ENCODE measurements around the gene MBIP.

MBIP gene

GRCh38 chr14:36306836-36307235 is 13.6 kb downstream of the MBIP start:
- Histone ChIP-seq H4K20me1 (ENCODE audit: low read depth, low read length) (no peaks in the 10 kb centered on the region), H3K9ac (ENCODE audit: low read length) (no peak overlapping the region), H3K36me3 (ENCODE audit: low read length) (peaks cover 36% of the 10 kb centered on the region; the same call in 1 of the 2 replicates), H3K4me2 (ENCODE audit: low read depth, low read length, poor library complexity, severe bottlenecking) (no peak overlapping the region), H3K79me2 (ENCODE audit: insufficient read depth, low read length) (no peaks in the 10 kb centered on the region), H3K9me2 (replicated peaks; ENCODE audit: insufficient read depth, low read length) (no peaks in the 10 kb centered on the region), H3K27ac (ENCODE audit: low read depth, low read length) (no peak overlapping the region), H3K9me3 (ENCODE audit: insufficient read depth, low read length) (no peaks in the 10 kb centered on the region), H3F3A (ENCODE audit: insufficient read depth) (no peaks in the 10 kb centered on the region), H2AFZ (ENCODE audit: low read depth, low read length, severe bottlenecking) (no peak overlapping the region), H3K4me3 (ENCODE audit: insufficient read depth, low read length, poor library complexity, severe bottlenecking) (no peak overlapping the region), H3K27me3 (ENCODE audit: low read length) (no peaks in the 10 kb centered on the region)
- no peak for TF ChIP-seq EZH2phosphoT487 (conservative IDR thresholded peaks at IDR 0.05; ENCODE audit: low read length)
- TF ChIP-seq, protein P1, sequence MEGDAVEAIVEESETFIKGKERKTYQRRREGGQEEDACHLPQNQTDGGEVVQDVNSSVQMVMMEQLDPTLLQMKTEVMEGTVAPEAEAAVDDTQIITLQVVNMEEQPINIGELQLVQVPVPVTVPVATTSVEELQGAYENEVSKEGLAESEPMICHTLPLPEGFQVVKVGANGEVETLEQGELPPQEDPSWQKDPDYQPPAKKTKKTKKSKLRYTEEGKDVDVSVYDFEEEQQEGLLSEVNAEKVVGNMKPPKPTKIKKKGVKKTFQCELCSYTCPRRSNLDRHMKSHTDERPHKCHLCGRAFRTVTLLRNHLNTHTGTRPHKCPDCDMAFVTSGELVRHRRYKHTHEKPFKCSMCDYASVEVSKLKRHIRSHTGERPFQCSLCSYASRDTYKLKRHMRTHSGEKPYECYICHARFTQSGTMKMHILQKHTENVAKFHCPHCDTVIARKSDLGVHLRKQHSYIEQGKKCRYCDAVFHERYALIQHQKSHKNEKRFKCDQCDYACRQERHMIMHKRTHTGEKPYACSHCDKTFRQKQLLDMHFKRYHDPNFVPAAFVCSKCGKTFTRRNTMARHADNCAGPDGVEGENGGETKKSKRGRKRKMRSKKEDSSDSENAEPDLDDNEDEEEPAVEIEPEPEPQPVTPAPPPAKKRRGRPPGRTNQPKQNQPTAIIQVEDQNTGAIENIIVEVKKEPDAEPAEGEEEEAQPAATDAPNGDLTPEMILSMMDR (IDR thresholded peaks at IDR 0.05; ENCODE audit: insufficient read depth, low read length, poor library complexity, severe bottlenecking) = no peak

GRCh38 chr14:36304895-36305294 is 15.5 kb downstream of the MBIP start:
- no peak for TF ChIP-seq EZH2phosphoT487 (conservative IDR thresholded peaks at IDR 0.05; ENCODE audit: low read length)
- TF ChIP-seq, protein P1 (IDR thresholded peaks at IDR 0.05; ENCODE audit: insufficient read depth, low read length, poor library complexity, severe bottlenecking) = no peak
- Histone ChIP-seq H3K36me3 (ENCODE audit: low read length) (peaks cover 22% of the 10 kb centered on the region; the same call in 1 of the 2 replicates), H3F3A (ENCODE audit: insufficient read depth) (no peaks in the 10 kb centered on the region), H3K4me3 (ENCODE audit: insufficient read depth, low read length, poor library complexity, severe bottlenecking) (no peak overlapping the region), H3K27ac (ENCODE audit: low read depth, low read length) (no peak overlapping the region), H3K9me2 (replicated peaks; ENCODE audit: insufficient read depth, low read length) (no peaks in the 10 kb centered on the region), H3K9me3 (ENCODE audit: insufficient read depth, low read length) (no peaks in the 10 kb centered on the region), H3K79me2 (ENCODE audit: insufficient read depth, low read length) (no peaks in the 10 kb centered on the region), H3K4me2 (ENCODE audit: low read depth, low read length, poor library complexity, severe bottlenecking) (no peak overlapping the region), H3K9ac (ENCODE audit: low read length) (no peak overlapping the region), H2AFZ (ENCODE audit: low read depth, low read length, severe bottlenecking) (no peak overlapping the region), H4K20me1 (ENCODE audit: low read depth, low read length) (no peaks in the 10 kb centered on the region), H3K27me3 (ENCODE audit: low read length) (no peaks in the 10 kb centered on the region)

DNA sequence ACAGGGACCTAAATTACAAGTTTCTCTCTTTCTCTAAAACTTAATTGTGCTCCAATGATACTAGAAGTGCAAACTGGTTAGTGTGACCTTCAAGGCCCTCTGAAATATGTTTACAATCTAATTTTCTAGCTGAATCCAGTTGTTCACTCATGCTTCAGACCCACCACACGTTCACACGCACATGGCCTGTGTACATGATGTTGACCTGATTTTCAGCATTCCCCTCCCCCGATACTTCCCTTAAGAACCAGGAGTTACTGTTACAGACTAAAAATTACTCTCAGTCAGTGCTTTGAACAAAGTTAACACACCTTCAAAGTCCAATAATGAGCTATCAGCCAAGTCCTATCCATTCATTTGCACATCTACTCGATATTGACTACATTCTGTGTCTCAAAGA is 16.5 kb downstream of the MBIP start:
- Histone ChIP-seq H3K79me2 (ENCODE audit: insufficient read depth, low read length) (no peaks in the 10 kb centered on the region), H3K4me3 (ENCODE audit: insufficient read depth, low read length, poor library complexity, severe bottlenecking) (no peak overlapping the region), H3K27me3 (ENCODE audit: low read length) (no peaks in the 10 kb centered on the region), H3K9me3 (ENCODE audit: insufficient read depth, low read length) (no peaks in the 10 kb centered on the region), H3K9ac (ENCODE audit: low read length) (no peak overlapping the region), H3K36me3 (ENCODE audit: low read length) (peaks cover 26% of the 10 kb centered on the region; the same call in 1 of the 2 replicates), H3F3A (ENCODE audit: insufficient read depth) (no peaks in the 10 kb centered on the region), H2AFZ (ENCODE audit: low read depth, low read length, severe bottlenecking) (no peak overlapping the region), H3K9me2 (replicated peaks; ENCODE audit: insufficient read depth, low read length) (no peaks in the 10 kb centered on the region), H4K20me1 (ENCODE audit: low read depth, low read length) (no peaks in the 10 kb centered on the region), H3K27ac (ENCODE audit: low read depth, low read length) (no peak overlapping the region), H3K4me2 (ENCODE audit: low read depth, low read length, poor library complexity, severe bottlenecking) (no peak overlapping the region)
- no peak for TF ChIP-seq EZH2phosphoT487 (conservative IDR thresholded peaks at IDR 0.05; ENCODE audit: low read length)
- TF ChIP-seq, protein P1 (IDR thresholded peaks at IDR 0.05; ENCODE audit: insufficient read depth, low read length, poor library complexity, severe bottlenecking) = no peak

Data from SU-DHL-6 (cell line).